GM12873 (cell line): ENCODE measurements around the gene MCRS1.

Experiments
- TF ChIP-seq, protein P1 (sequence below): IDR thresholded peaks from 2 replicates; pipeline ENCODE4 v1.5.1; 2012; ENCODE audit warnings: low read depth, mild to moderate bottlenecking, moderate library complexity, low read length, control low read depth; ENCODE audit not compliant: insufficient read depth; ENCODE audit errors: missing control alignments

MCRS1 gene

DNA sequence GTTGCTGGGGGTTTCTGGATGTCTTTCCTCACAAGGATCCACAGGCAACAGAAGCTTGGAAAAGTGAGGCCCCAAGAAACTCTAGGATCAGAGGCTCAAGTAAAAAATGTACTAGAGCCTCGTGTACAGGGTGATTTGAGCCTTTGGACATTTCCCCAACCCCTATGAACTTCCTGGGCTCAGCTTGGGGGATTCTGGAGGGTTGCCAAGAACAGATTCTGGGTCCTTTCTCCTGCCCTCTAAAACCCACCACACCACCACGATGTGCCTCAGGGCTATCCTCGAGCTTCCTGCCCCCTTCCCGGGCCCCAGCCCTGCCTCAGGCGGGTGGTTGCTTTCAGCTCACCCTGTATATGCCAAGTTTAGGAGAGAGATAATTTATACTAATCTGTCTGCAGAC, 36.9 kb upstream of the MCRS1 start:
- TF ChIP-seq, protein P1, sequence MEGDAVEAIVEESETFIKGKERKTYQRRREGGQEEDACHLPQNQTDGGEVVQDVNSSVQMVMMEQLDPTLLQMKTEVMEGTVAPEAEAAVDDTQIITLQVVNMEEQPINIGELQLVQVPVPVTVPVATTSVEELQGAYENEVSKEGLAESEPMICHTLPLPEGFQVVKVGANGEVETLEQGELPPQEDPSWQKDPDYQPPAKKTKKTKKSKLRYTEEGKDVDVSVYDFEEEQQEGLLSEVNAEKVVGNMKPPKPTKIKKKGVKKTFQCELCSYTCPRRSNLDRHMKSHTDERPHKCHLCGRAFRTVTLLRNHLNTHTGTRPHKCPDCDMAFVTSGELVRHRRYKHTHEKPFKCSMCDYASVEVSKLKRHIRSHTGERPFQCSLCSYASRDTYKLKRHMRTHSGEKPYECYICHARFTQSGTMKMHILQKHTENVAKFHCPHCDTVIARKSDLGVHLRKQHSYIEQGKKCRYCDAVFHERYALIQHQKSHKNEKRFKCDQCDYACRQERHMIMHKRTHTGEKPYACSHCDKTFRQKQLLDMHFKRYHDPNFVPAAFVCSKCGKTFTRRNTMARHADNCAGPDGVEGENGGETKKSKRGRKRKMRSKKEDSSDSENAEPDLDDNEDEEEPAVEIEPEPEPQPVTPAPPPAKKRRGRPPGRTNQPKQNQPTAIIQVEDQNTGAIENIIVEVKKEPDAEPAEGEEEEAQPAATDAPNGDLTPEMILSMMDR, result no peak

GRCh38 chr12:49603721-49604120, 35.8 kb upstream of the MCRS1 start:
- TF ChIP-seq, protein P1, result no peak

DNA sequence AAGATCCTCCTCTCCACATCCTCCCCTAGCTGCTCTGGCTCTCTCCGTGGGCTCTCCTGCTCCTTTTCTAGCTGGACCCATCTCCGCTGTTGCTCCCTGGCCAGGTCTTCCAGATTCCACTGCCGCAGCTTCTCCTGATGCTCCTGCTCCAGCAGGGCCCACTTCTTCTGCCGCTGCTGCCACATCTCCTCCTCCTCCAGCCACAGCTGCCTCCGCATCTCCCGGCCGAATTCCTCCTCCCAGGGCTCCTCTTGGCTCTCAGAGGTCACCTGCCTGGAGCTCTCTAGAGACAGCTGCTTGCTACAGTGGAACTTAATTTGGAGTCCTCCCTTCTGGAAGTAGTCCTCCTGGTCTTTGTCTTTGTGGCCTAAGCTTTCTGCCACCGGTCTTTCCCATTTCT, 32.0 kb upstream of the MCRS1 start:
- TF ChIP-seq, protein P1, result no peak

GRCh38 chr12:49598527-49598926, 30.6 kb upstream of the MCRS1 start:
- TF ChIP-seq, protein P1, result no peak

DNA sequence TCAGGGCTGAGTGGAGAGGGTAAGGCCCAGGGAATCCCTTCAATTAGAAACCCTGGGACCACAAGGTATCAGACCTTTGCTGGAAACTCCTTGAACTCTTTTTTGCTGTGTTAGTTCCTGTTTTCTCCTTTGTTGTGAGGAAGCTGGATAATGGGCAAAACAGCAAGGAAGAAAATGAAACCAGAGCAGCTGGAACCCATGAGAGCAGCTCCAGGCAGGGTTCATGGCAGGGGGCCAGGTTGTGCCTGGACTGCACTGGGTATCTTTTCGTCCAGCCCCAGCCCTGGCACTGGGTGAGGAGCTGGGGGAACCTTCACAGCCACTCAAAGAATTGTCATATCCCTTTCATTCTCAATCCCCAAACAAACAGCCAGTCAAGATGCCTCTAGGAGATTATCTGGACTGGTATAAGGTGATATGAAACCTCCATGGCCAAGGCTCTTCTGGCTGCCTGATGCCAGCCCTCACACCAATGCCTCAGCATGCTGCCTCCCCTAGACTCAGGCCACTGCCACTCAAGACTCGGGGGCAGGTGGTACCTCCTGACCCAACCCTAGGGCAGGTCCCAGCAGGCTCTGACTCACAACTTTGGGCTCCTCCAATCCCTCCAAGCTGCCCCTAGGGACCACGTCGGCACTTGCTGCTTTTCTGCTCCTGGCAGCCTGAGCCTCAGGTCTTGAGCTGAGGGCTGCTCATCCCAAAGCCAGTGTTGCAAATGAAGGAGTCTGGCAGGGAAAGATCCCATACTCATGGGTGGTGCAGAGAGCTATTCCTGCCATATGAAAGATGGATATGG, 21.0 kb upstream of the MCRS1 start:
- TF ChIP-seq, protein P1, result no peak

DNA sequence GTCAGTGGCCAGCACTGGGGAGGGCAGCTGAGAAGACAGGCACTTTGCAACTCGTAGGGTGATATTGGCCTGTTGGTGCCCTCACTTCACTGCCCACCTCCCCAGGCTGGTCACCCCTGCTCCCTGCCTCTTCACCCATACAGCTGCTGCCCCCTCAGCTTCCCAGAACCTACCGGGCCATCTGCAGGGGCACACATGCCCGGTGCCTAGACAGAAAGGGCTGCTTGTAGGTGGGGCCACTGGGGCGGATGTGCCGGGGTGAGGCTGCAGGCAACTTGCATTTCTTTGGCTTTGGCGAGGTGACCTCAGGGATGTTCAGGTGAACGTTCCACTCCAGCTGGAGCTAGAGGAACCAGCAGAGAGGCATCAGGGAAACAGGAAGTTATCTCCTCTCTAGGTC, 20.3 kb upstream of the MCRS1 start:
- TF ChIP-seq, protein P1, result no peak

- TF ChIP-seq, protein P1, result no peak
Measured at GRCh38 chr12:49587174-49587908, 19.4 kb upstream of the MCRS1 start.
